PFSK-1 (cell line): ENCODE results near the gene TEDC2.

Source experiments
- FOXP2 ChIP-seq: optimal IDR thresholded peaks from 2 replicates; pipeline ENCODE3; 2011; ENCODE audit warnings: borderline replicate concordance, control low read depth, inconsistent platforms; ENCODE audit not compliant: insufficient read depth; ENCODE audit errors: extremely low read length, extremely low read depth
- POLR2AphosphoS5 ChIP-seq: IDR thresholded peaks from 2 replicates; pipeline ENCODE4 v1.6.1; 2012; ENCODE audit warnings: low read depth, mild to moderate bottlenecking, control low read depth, low read length, moderate library complexity
- SIN3A ChIP-seq: IDR thresholded peaks from 2 replicates; pipeline ENCODE4 v1.6.1; 2012; ENCODE audit warnings: mild to moderate bottlenecking, low read length, moderate library complexity, borderline replicate concordance; ENCODE audit not compliant: insufficient read depth
- TAF1 ChIP-seq: IDR thresholded peaks from 2 replicates; pipeline ENCODE4 v1.6.1; 2012; ENCODE audit warnings: low read length, control low read depth, borderline replicate concordance; ENCODE audit not compliant: insufficient read depth
- TF ChIP-seq, protein P1 (sequence below), 2 experiments: IDR thresholded peaks; 2 replicates each; pipeline versions ENCODE4 v1.6.1 to v1.8.0; 2011 to 2012; ENCODE audit warnings: low read depth in 2 of 2, low read length in 2 of 2, control low read depth in 1 of 2, inconsistent platforms in 1 of 2, mild to moderate bottlenecking in 1 of 2, moderate library complexity in 1 of 2; ENCODE audit not compliant: insufficient read depth in 1 of 2

DNA sequence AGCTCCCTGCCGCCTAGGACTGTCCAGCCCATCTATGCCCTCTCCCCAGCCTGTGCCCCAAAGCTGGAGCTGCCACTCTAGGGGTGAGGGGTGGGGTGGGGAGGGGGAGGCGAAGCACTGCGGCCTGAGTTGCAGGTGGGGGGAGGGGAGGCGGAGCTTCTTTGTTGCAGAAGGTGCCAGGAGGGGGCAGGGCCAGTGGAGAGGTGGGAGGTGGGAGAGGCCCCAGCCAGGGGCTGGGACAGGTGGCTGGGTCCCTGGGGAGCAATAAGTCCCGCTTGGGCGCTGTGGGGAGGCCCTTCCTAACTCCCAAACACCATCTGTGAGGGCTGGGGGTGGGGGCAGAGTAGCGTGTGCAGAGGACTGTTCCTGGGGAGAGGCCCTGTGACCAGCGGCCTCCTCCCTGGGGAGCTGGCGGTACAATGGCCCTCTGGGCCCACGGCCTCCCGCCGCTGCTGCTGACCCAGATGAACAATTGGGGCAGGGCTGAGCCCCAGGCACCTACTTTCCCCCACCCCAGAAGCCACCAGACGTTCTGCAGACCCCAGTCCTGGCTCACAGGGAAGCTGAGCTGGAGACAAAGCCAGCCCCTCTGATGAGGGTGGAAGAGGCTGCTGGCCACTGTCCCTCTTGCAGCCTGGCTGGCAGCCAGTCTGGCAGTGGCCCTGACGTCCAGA, 9.0 kb downstream of the TEDC2 start:
- no peak for TF ChIP-seq POLR2AphosphoS5
- TF ChIP-seq, protein P1, sequence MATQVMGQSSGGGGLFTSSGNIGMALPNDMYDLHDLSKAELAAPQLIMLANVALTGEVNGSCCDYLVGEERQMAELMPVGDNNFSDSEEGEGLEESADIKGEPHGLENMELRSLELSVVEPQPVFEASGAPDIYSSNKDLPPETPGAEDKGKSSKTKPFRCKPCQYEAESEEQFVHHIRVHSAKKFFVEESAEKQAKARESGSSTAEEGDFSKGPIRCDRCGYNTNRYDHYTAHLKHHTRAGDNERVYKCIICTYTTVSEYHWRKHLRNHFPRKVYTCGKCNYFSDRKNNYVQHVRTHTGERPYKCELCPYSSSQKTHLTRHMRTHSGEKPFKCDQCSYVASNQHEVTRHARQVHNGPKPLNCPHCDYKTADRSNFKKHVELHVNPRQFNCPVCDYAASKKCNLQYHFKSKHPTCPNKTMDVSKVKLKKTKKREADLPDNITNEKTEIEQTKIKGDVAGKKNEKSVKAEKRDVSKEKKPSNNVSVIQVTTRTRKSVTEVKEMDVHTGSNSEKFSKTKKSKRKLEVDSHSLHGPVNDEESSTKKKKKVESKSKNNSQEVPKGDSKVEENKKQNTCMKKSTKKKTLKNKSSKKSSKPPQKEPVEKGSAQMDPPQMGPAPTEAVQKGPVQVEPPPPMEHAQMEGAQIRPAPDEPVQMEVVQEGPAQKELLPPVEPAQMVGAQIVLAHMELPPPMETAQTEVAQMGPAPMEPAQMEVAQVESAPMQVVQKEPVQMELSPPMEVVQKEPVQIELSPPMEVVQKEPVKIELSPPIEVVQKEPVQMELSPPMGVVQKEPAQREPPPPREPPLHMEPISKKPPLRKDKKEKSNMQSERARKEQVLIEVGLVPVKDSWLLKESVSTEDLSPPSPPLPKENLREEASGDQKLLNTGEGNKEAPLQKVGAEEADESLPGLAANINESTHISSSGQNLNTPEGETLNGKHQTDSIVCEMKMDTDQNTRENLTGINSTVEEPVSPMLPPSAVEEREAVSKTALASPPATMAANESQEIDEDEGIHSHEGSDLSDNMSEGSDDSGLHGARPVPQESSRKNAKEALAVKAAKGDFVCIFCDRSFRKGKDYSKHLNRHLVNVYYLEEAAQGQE (IDR thresholded peaks at IDR 0.05; ENCODE audit: insufficient read depth in 1 of 2, low read depth in 2 of 2, low read length in 2 of 2): no peak
- TF ChIP-seq TAF1: no peak
- no peak for TF ChIP-seq SIN3A
- no peak for TF ChIP-seq FOXP2
